HG03378 (cell line): ENCODE measurements around the gene TMEM54.

Experiments
- ATAC-seq: cut with Tn5 transposase; IDR thresholded peaks from one replicate; pipeline ENCODE4 v1.9.1; 2021; ENCODE audit warnings: mild to moderate bottlenecking, moderate library complexity; ENCODE audit not compliant: unreplicated experiment

Gene TMEM54

GRCh38 chr1:32881871-32882850 is 19.0 kb downstream of the TMEM54 start:
- no peak for ATAC-seq

GRCh38 chr1:32881291-32881690 is 19.9 kb downstream of the TMEM54 start:
- ATAC-seq: no peak

GRCh38 chr1:32878637-32879041 is 22.6 kb downstream of the TMEM54 start:
- no peak for ATAC-seq

GRCh38 chr1:32878183-32878582 is 23.0 kb downstream of the TMEM54 start:
- ATAC-seq: no peak

- ATAC-seq: no peak
These were observed 23.7 kb downstream of the TMEM54 start for GRCh38 chr1:32877211-32878110.

GRCh38 chr1:32876341-32877210 is 24.6 kb downstream of the TMEM54 start:
- ATAC-seq: no peak

GRCh38 chr1:32874860-32875752 is 26.1 kb downstream of the TMEM54 start:
- ATAC-seq: no peak

- no peak for ATAC-seq
These were observed 27.7 kb downstream of the TMEM54 start for GRCh38 chr1:32873484-32873883.

GRCh38 chr1:32872192-32872460 is 29.1 kb downstream of the TMEM54 start:
- ATAC-seq: no peak

- no peak for ATAC-seq
These were observed 29.6 kb downstream of the TMEM54 start for GRCh38 chr1:32871364-32872191.

GRCh38 chr1:32870615-32871363 is 30.4 kb downstream of the TMEM54 start, which contains the start of gene FNDC5:
TSS of gene FNDC5 (minus strand) at chr1:32870912.
- no peak for ATAC-seq

GRCh38 chr1:32869923-32870614 is 31.1 kb downstream of the TMEM54 start:
- no peak for ATAC-seq

- ATAC-seq: no peak
These were observed 32.3 kb downstream of the TMEM54 start for GRCh38 chr1:32868806-32869455.

GRCh38 chr1:32868085-32868484 is 33.1 kb downstream of the TMEM54 start:
- no peak for ATAC-seq

- no peak for ATAC-seq
These were observed 33.5 kb downstream of the TMEM54 start for GRCh38 chr1:32867671-32868070.

- ATAC-seq: no peak
These were observed 34.0 kb downstream of the TMEM54 start for GRCh38 chr1:32867151-32867550.
